ENCODE results near the gene CALY. TPM values are rescaled to one million over a fixed set of nuclear protein-coding genes. Genes with fewer than 3 reads are reported as not detected.
A peak's percentile ranks its signal among the peaks of the same experiment; 100 is the strongest.

CALY gene
- total and polyA plus RNA-seq, 4 donors = not detected

DNA sequence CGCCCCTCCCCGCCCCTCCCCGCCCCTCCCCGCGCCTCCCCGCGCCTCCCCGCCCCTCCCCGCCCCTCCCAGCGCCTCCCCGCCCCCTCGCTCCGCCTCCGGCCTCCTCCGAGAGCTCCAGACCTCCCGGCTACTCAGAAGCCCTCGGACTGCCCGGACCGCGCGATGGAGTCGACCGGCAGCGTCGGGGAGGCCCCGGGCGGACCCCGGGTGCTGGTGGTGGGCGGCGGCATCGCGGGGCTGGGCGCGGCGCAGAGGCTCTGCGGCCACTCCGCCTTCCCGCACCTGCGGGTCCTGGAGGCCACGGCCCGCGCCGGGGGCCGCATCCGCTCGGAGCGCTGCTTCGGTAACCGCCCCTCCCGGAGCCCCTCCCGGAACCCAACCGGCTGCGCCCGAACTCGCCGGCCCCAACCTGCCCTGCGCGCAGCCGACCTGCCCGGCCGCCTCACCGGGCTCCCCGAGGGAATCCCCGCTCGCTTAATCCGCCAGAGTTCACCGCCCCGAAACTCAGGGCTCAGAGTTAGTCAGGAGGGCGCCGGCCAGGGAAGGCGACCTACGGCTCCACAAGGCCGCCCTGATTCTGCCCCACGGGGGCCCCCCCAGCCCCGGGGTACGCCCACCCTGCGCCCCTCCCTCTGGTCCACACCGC, 42.6 kb upstream of the CALY start, which contains the start of gene PAOX:
Gene PAOX (plus strand): TSS at position 111 of the 649 bp plus-strand sequence. CDS start 55 bp downstream, at position 166.
- peak; percentile 71 to 79 (median 72) for DNase-seq
- TF ChIP-seq, protein P1, sequence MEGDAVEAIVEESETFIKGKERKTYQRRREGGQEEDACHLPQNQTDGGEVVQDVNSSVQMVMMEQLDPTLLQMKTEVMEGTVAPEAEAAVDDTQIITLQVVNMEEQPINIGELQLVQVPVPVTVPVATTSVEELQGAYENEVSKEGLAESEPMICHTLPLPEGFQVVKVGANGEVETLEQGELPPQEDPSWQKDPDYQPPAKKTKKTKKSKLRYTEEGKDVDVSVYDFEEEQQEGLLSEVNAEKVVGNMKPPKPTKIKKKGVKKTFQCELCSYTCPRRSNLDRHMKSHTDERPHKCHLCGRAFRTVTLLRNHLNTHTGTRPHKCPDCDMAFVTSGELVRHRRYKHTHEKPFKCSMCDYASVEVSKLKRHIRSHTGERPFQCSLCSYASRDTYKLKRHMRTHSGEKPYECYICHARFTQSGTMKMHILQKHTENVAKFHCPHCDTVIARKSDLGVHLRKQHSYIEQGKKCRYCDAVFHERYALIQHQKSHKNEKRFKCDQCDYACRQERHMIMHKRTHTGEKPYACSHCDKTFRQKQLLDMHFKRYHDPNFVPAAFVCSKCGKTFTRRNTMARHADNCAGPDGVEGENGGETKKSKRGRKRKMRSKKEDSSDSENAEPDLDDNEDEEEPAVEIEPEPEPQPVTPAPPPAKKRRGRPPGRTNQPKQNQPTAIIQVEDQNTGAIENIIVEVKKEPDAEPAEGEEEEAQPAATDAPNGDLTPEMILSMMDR (IDR thresholded peaks at IDR 0.05; ENCODE audit: control extremely low read depth, extremely low read depth) = no peak
- WGBS, 2 donors = 4 to 8% methylated on average over 30 to 65 of the region's 78 CpGs
- Histone ChIP-seq H3K27ac (ENCODE audit: low read depth in 1 of 2, low read length in 1 of 2) (peak within 1 kb of the TSS; percentile 60 to 89), H3K4me1 (ENCODE audit: control insufficient read depth in 5 of 5, insufficient read depth in 5 of 5, low read length in 5 of 5) (peaks cover 0 to 12% (median 5%) of the 10 kb centered on the region in 5 donors), H3K9ac (ENCODE audit: insufficient read depth in 1 of 2, low read length in 2 of 2) (no peak within 1 kb of the TSS), H3K9me3 (ENCODE audit: control insufficient read depth in 4 of 4, insufficient read depth in 3 of 4, low read length in 3 of 4) (no peaks in the 10 kb centered on the region), H3K27me3 (ENCODE audit: control insufficient read depth in 3 of 3, insufficient read depth in 3 of 3, low read length in 2 of 3) (no peaks in the 10 kb centered on the region), H3K4me3 (peak within 1 kb of the TSS; percentile 60), H3K36me3 (ENCODE audit: control insufficient read depth in 4 of 4, insufficient read depth in 4 of 4, low read length in 4 of 4) (peaks cover 0 to 3% (median 0%) of the 10 kb centered on the region in 4 donors)
- ATAC-seq (ENCODE audit: insufficient read depth, low FRiP score) = peak; percentile 67

- DNase-seq (peak; percentile 68 to 77 (median 71)), ATAC-seq (ENCODE audit: insufficient read depth, low FRiP score) (peak; percentile 82)
- no peak overlapping the region for H3K9ac ChIP-seq (ENCODE audit: insufficient read depth in 1 of 2, low read length in 2 of 2)
- no peaks in the 10 kb centered on the region for H3K27me3 ChIP-seq (ENCODE audit: control insufficient read depth in 3 of 3, insufficient read depth in 3 of 3, low read length in 2 of 3)
- peaks cover 0 to 2% (median 0%) of the 10 kb centered on the region in 4 donors for H3K36me3 ChIP-seq (ENCODE audit: control insufficient read depth in 4 of 4, insufficient read depth in 4 of 4, low read length in 4 of 4)
- 0 to 1% methylated on average over 57 to 86 of the region's 90 CpGs for WGBS, 2 donors
- no peaks in the 10 kb centered on the region for H3K9me3 ChIP-seq (ENCODE audit: control insufficient read depth in 4 of 4, insufficient read depth in 3 of 4, low read length in 3 of 4)
- peaks cover 0 to 12% (median 5%) of the 10 kb centered on the region in 5 donors for H3K4me1 ChIP-seq (ENCODE audit: control insufficient read depth in 5 of 5, insufficient read depth in 5 of 5, low read length in 5 of 5)
- peak overlapping the region; percentile 60 to 89 for H3K27ac ChIP-seq (ENCODE audit: low read depth in 1 of 2, low read length in 1 of 2)
- H3K4me3 ChIP-seq = peak overlapping the region; percentile 60
- TF ChIP-seq, protein P1 (IDR thresholded peaks at IDR 0.05; ENCODE audit: control extremely low read depth, extremely low read depth) = no peak
These were observed 41.8 kb upstream of the CALY start for GRCh38 chr10:133378251-133379096.

DNA sequence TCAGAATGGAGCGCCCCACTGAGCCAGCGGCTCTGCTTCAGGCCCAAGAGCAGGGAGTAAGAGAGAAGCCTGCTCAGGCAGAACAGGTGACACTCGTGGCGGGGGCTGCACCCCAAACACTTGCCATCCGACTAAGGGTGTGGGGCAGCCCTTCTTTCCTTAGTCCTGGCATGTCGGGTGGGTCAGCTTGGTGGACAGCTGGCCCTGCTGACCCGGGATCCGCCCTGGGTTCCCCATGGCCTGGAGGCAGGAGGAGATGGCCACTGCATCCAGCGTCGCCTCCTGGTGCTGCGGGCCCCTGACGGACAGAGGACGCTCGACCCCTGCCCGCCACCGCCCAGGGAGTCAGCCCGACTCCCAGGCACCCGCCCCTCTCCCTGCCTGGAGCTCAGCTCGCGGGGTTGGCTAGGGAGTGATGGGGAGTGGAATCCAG, 41.1 kb upstream of the CALY start:
- 27 to 30% methylated on average over 20 of the region's 20 CpGs for WGBS, 2 donors
- peaks cover 0 to 2% (median 0%) of the 10 kb centered on the region in 4 donors for H3K36me3 ChIP-seq (ENCODE audit: control insufficient read depth in 4 of 4, insufficient read depth in 4 of 4, low read length in 4 of 4)

More for the DNA sequence above, 41.1 kb upstream of the CALY start:
- H3K4me3 ChIP-seq = peak overlapping the region; percentile 60
- ATAC-seq (ENCODE audit: insufficient read depth, low FRiP score) (no peak), DNase-seq (no peak)
- H3K27ac ChIP-seq (ENCODE audit: low read depth in 1 of 2, low read length in 1 of 2) = peak overlapping the region in 1 of 2 donors; percentile 24
- H3K27me3 ChIP-seq (ENCODE audit: control insufficient read depth in 3 of 3, insufficient read depth in 3 of 3, low read length in 2 of 3) = no peaks in the 10 kb centered on the region
- no peak overlapping the region for H3K9ac ChIP-seq (ENCODE audit: insufficient read depth in 1 of 2, low read length in 2 of 2)
- H3K4me1 ChIP-seq (ENCODE audit: control insufficient read depth in 5 of 5, insufficient read depth in 5 of 5, low read length in 5 of 5) = peaks cover 0 to 12% (median 5%) of the 10 kb centered on the region in 5 donors
- TF ChIP-seq, protein P1 (IDR thresholded peaks at IDR 0.05; ENCODE audit: control extremely low read depth, extremely low read depth) = no peak
- no peaks in the 10 kb centered on the region for H3K9me3 ChIP-seq (ENCODE audit: control insufficient read depth in 4 of 4, insufficient read depth in 3 of 4, low read length in 3 of 4)

Measured in lung (tissue), 12 donors.